ENCODE results near the gene RUFY4.
"Not testable (repeated sequence)": the region's sequence is repeated elsewhere in the genome, so short reads cannot be mapped to it uniquely, and the experiment has no call there.

RUFY4 gene

GRCh38 chr2:218033590-218034496 is 35.2 kb upstream of the RUFY4 start:
- peaks cover 63% of the 10 kb centered on the region for H3K27me3 Mint-ChIP-seq (ENCODE audit: low read depth, poor library complexity)

DNA sequence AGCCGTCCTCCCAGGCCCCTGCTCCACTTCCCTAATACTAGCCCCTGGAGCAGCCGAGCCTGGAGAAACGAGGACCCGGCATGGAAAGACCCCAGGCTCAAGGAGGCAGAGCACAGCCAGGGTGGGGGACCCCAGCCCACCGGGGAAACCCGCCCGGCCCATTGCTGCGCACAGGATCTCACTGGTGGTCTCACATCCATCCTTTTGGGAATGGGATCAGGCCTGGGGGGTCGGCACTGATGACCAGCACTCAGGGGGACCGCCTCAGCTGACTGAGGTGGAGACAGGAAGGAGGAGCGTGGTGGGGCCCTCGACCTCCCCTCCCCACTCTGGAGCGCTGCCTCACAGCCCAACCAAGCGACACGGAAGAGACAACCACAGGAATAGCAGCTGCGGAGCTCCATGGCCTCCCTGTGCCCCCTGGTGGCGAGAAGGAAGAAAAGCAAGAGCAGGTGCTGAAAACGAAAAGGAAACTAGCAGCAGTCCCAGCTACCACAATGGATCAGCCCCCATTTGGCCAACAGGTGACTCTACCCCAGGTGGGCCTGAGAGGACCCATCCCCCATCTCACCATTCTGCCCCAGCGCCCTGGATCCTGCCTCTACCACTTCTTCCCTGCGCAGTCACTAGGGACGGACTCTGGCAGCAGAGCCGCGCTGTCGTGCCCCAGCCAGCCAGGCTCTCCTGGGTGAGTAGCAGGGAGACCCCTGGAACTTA is 34.4 kb upstream of the RUFY4 start:
- H3K27ac Mint-ChIP-seq; H3K9me3 Mint-ChIP-seq; H3K4me1 Mint-ChIP-seq; H3K36me3 Mint-ChIP-seq (ENCODE audit: low read depth): not testable (repeated sequence)
- TF ChIP-seq CTCF (IDR thresholded peaks at IDR 0.05) = peak; percentile 72
- H3K4me3 Mint-ChIP-seq = peak overlapping the region; percentile 71
- DNase-seq = peak; percentile 77
- H3K27me3 Mint-ChIP-seq (ENCODE audit: low read depth, poor library complexity) = peaks cover 71% of the 10 kb centered on the region

More at GRCh38 chr2:218033590-218034496, 35.2 kb upstream of the RUFY4 start:
- Mint-ChIP-seq H3K27ac (no peak overlapping the region), H3K9me3 (no peaks in the 10 kb centered on the region), H3K4me1 (peaks cover 9% of the 10 kb centered on the region), H3K4me3 (peak overlapping the region; percentile 71), H3K36me3 (ENCODE audit: low read depth) (no peaks in the 10 kb centered on the region)
- DNase-seq = peak; percentile 74
- no peak for TF ChIP-seq CTCF (IDR thresholded peaks at IDR 0.05)

DNA sequence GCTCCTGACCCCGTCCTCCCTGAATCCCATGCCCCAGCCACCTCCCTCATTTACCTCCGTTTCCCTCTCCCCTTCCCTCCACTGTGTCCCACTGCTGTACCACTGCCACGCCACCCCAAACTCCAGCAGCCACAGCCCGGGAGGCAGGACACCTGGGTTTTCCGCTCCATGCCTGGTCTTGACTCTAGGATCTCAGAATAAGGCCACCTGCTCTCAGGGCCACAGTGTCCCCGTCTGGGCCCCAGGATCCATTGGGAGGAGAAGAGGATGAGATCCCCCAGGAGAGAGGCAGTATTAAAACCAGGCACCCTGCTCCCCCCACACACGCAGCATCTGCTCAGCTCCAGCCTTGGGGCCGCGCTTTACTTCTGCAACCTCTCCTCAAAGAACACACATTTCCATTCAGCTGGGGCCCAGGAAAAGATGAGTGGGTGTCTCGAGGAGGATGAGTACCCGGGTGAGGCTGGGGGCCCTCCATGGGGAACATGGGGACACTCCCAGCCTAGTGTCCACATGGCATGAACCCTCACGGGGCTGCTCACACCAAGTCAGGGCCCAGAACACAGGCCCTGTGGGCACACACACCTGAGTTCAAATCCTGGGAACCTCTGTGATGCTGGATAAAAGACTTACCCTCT is 33.5 kb upstream of the RUFY4 start:
- H3K36me3 Mint-ChIP-seq (ENCODE audit: low read depth) = no peaks in the 10 kb centered on the region
- DNase-seq = no peak
- peaks cover 78% of the 10 kb centered on the region for H3K27me3 Mint-ChIP-seq (ENCODE audit: low read depth, poor library complexity)
- no peak overlapping the region for H3K4me3 Mint-ChIP-seq
- H3K27ac Mint-ChIP-seq = no peak overlapping the region
- no peaks in the 10 kb centered on the region for H3K9me3 Mint-ChIP-seq
- H3K4me1 Mint-ChIP-seq = peaks cover 9% of the 10 kb centered on the region
- TF ChIP-seq CTCF (IDR thresholded peaks at IDR 0.05) = no peak

GRCh38 chr2:218036371-218036770 is 32.7 kb upstream of the RUFY4 start:
- DNase-seq = no peak
- peaks cover 9% of the 10 kb centered on the region for H3K4me1 Mint-ChIP-seq
- peaks cover 86% of the 10 kb centered on the region for H3K27me3 Mint-ChIP-seq (ENCODE audit: low read depth, poor library complexity)

GRCh38 chr2:218039171-218039570 is 29.9 kb upstream of the RUFY4 start:
- H3K36me3 Mint-ChIP-seq (ENCODE audit: low read depth) = no peaks in the 10 kb centered on the region
- no peak for TF ChIP-seq CTCF (IDR thresholded peaks at IDR 0.05)
- DNase-seq = no peak
- H3K27ac Mint-ChIP-seq = no peak overlapping the region
- H3K4me1 Mint-ChIP-seq = peaks cover 6% of the 10 kb centered on the region
- H3K4me3 Mint-ChIP-seq = no peak overlapping the region
- peaks cover 85% of the 10 kb centered on the region for H3K27me3 Mint-ChIP-seq (ENCODE audit: low read depth, poor library complexity)
- H3K9me3 Mint-ChIP-seq = peaks cover 7% of the 10 kb centered on the region

More at GRCh38 chr2:218036371-218036770, 32.7 kb upstream of the RUFY4 start:
- H3K4me3 Mint-ChIP-seq = no peak overlapping the region
- H3K36me3 Mint-ChIP-seq (ENCODE audit: low read depth) = no peaks in the 10 kb centered on the region
- no peak for TF ChIP-seq CTCF (IDR thresholded peaks at IDR 0.05)
- no peaks in the 10 kb centered on the region for H3K9me3 Mint-ChIP-seq
- H3K27ac Mint-ChIP-seq = no peak overlapping the region

Data from nephron progenitor cell (in vitro differentiated cells).